ENCODE measurements around the gene LIPJ.

DNA sequence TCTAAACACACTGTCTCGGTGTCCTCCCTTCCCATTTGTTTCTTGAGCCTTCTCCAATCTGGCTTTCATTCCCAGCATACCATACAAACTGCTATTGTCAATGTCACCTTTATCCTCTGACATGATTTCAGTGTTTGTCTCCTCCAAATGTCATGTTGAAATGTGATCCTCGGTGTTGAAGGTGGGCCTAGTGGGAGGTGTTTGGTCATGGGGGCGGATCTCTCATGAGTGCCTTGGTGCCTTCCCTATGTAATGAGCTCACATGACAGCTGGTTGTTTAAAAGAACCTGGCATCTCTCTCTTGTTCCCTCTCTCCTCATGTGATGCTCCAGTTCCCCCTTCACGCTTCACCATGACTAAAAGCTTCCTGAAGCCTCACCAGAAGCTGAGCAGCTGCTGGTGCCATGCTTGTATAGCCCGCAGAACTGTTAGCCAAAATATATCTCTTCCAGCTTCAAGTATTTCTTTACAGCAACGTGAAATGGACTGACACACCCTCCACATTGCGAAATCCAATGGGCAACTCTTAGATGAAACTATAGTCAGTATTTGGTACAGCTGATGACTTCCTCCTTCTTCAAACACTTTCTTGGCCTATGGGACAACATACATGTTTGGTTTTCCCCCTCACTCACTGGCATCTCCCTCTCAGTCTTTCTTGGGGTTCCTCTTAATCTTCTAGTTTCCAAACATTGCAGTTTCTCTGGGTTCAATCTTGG is 31.2 kb upstream of the LIPJ start:
- no peak for TF ChIP-seq POLR2AphosphoS5 (IDR thresholded peaks at IDR 0.05)
- TF ChIP-seq, protein P1, sequence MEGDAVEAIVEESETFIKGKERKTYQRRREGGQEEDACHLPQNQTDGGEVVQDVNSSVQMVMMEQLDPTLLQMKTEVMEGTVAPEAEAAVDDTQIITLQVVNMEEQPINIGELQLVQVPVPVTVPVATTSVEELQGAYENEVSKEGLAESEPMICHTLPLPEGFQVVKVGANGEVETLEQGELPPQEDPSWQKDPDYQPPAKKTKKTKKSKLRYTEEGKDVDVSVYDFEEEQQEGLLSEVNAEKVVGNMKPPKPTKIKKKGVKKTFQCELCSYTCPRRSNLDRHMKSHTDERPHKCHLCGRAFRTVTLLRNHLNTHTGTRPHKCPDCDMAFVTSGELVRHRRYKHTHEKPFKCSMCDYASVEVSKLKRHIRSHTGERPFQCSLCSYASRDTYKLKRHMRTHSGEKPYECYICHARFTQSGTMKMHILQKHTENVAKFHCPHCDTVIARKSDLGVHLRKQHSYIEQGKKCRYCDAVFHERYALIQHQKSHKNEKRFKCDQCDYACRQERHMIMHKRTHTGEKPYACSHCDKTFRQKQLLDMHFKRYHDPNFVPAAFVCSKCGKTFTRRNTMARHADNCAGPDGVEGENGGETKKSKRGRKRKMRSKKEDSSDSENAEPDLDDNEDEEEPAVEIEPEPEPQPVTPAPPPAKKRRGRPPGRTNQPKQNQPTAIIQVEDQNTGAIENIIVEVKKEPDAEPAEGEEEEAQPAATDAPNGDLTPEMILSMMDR (IDR thresholded peaks at IDR 0.05) = no peak
